Measurements from ENCODE around the gene PLGLB1. TPM values are rescaled to one million over a fixed set of nuclear protein-coding genes. Genes with fewer than 3 reads are reported as not detected.
"Not testable (repeated sequence)": the region's sequence is repeated elsewhere in the genome, so short reads cannot be mapped to it uniquely, and the experiment has no call there.

PLGLB1 gene
- polyA plus RNA-seq, result 8.2 TPM
- long read RNA-seq, donor 1, result 0 reads
- long read RNA-seq, donor 2, result 0 reads
- long read RNA-seq, donor 3, result 0 reads
- long read RNA-seq, donor 4, result 0 reads
- long read RNA-seq, donor 5, result 0 reads
- long read RNA-seq, donor 6, result 0 reads
- long read RNA-seq, donor 7, partial matches to known transcripts, result 0 of 1 reads
- long read RNA-seq, donor 7, other reads (novel, unspliced or antisense), result 0 of 1 reads
- long read RNA-seq, donor 8, partial matches to known transcripts, result 7 of 7 reads
- long read RNA-seq, donor 8, other reads (novel, unspliced or antisense), result 0 of 7 reads
- long read RNA-seq, donor 9, partial matches to known transcripts, result 0 of 2 reads
- long read RNA-seq, donor 9, other reads (novel, unspliced or antisense), result 0 of 2 reads
- long read RNA-seq, donor 10, result 0 reads
- long read RNA-seq, donor 11, result 0 reads

DNA sequence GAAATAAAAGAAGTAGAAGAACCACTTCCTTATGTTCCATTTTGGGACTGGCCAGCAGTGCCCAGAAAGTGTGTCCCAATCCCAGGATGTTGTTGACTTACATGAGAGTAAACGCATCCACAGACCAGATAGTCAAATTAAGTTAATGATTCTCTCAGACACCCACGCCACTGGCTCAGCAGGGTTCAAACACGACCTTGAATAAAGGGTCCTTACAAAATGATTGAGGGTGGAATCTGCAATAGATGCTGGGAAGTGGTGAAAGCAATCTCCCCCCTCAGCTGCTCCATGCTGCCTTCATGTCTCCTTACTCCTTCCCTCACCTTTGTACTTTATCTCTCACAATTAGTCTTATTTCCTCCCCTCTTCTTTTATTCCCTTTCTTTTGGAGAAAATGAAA, at the start of gene PLGLB1:
Gene PLGLB1, minus strand, starts transcription at position 101 of the 400 bp plus-strand sequence. Its CDS starts 61 bp downstream, at position 40.
- H3K27me3 ChIP-seq (ENCODE audit: control insufficient read depth, insufficient read depth, low read length); H3K27ac ChIP-seq (ENCODE audit: low read length); DNase-seq; H3K36me3 ChIP-seq (ENCODE audit: control insufficient read depth, insufficient read depth, low read length); H3K4me3 ChIP-seq (ENCODE audit: low read length); H3K4me1 ChIP-seq (ENCODE audit: control insufficient read depth, insufficient read depth, low read length); H3K9me3 ChIP-seq (ENCODE audit: control insufficient read depth, low read depth, low read length): not testable (repeated sequence)
- WGBS (ENCODE audit: insufficient coverage, low lambda C conversion rate), result no CpG with 5 or more reads among the region's 3 CpGs

DNA sequence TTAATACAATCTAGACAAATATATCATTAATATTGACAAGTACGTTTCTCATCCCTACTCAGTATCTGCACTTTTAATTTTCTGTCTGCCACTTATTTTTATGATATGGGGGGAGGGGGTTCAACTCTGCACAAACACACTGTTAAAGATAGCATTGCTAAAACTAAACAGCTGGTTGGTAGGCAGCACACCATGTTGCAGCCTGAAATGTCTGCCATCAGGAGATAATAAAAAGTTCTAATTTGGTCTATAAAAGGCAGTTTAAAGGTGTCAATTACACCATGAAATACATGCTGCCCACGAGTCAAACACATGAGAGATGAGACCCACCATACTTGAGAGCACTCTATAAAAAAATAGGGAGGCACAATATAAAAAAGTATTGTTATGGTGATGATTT, 42.7 kb upstream of the PLGLB1 start:
- DNase-seq; H3K9me3 ChIP-seq (ENCODE audit: control insufficient read depth, low read depth, low read length); H3K27me3 ChIP-seq (ENCODE audit: control insufficient read depth, insufficient read depth, low read length); H3K27ac ChIP-seq (ENCODE audit: low read length); H3K4me1 ChIP-seq (ENCODE audit: control insufficient read depth, insufficient read depth, low read length); H3K36me3 ChIP-seq (ENCODE audit: control insufficient read depth, insufficient read depth, low read length); H3K4me3 ChIP-seq (ENCODE audit: low read length): not testable (repeated sequence)
- no CpG with 5 or more reads among the region's 2 CpGs for WGBS (ENCODE audit: insufficient coverage, low lambda C conversion rate)

- peak in 1 of 2 donors; percentile 8 for DNase-seq
- not testable (repeated sequence) for H3K36me3 ChIP-seq (ENCODE audit: control insufficient read depth, insufficient read depth, low read length); H3K27ac ChIP-seq (ENCODE audit: low read length); H3K9me3 ChIP-seq (ENCODE audit: control insufficient read depth, low read depth, low read length); H3K27me3 ChIP-seq (ENCODE audit: control insufficient read depth, insufficient read depth, low read length); H3K4me1 ChIP-seq (ENCODE audit: control insufficient read depth, insufficient read depth, low read length); H3K4me3 ChIP-seq (ENCODE audit: low read length)
- no CpG with 5 or more reads among the region's 2 CpGs for WGBS (ENCODE audit: insufficient coverage, low lambda C conversion rate)
These were observed 41.8 kb upstream of the PLGLB1 start for GRCh38 chr2:87063431-87063830.

DNA sequence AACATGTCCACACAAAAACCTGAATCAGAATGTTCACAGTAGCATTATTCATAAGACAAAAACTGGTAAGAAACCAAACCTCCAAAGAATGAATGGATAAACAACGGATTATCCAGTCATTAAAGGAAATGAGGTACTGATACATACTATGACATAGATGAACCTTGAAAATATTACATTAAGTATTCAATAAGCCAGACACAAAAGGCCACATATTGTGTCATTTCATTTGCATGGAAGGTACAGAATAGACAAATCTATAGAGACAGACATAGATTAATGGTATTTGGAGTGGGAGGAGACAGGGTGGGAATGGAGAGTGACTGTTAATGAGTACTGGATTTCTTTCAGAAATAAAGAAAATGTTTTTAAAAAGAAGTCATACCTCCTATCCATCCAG, 39.9 kb upstream of the PLGLB1 start:
- WGBS (ENCODE audit: insufficient coverage, low lambda C conversion rate), result no CpG with 5 or more reads among the region's 1 CpG
- not testable (repeated sequence) for H3K27me3 ChIP-seq (ENCODE audit: control insufficient read depth, insufficient read depth, low read length); H3K36me3 ChIP-seq (ENCODE audit: control insufficient read depth, insufficient read depth, low read length); H3K9me3 ChIP-seq (ENCODE audit: control insufficient read depth, low read depth, low read length); DNase-seq; H3K4me3 ChIP-seq (ENCODE audit: low read length); H3K4me1 ChIP-seq (ENCODE audit: control insufficient read depth, insufficient read depth, low read length); H3K27ac ChIP-seq (ENCODE audit: low read length)

DNA sequence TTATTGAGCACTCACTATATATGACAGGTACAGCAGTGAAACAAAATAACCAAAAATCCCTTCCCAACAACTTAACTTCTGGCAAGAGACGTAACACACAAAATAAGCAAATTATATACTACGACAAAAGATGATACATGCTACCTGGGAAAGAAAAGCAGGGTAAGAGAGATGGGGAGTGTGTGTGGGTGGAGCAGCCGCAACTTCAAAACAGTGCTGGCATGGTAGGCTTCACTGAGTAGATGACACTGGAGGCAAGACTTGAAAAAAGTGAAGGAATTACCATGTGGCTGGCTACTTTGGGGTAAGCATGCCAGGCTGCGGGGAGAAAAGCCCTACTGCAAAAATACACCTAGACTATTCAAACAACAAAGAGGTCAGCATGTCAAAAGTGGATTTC, 36.0 kb upstream of the PLGLB1 start:
- no CpG with 5 or more reads among the region's 4 CpGs for WGBS (ENCODE audit: insufficient coverage, low lambda C conversion rate)
- H3K4me3 ChIP-seq (ENCODE audit: low read length); H3K4me1 ChIP-seq (ENCODE audit: control insufficient read depth, insufficient read depth, low read length); H3K36me3 ChIP-seq (ENCODE audit: control insufficient read depth, insufficient read depth, low read length); H3K27me3 ChIP-seq (ENCODE audit: control insufficient read depth, insufficient read depth, low read length); H3K27ac ChIP-seq (ENCODE audit: low read length); H3K9me3 ChIP-seq (ENCODE audit: control insufficient read depth, low read depth, low read length); DNase-seq: not testable (repeated sequence)

DNA sequence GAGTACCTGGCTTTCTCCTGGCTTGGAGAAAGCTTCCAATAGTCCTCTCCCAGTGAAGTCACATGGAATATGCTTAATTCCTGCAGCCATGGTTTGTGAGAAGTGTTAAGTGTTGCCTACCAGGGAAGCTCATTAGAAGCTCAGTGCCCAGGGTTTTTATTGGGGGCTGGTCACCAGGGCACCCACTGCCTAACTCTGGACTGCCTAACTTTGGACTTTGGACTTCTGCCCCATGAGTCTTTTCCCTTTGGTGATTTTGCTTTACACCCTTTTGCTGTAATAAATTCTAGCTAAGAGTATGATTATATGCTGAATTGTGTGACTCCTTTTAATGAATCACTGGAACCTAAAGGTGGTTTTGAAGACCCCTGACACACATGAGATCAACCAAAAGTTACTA, 35.2 kb upstream of the PLGLB1 start:
- H3K27ac ChIP-seq (ENCODE audit: low read length); H3K4me1 ChIP-seq (ENCODE audit: control insufficient read depth, insufficient read depth, low read length); H3K36me3 ChIP-seq (ENCODE audit: control insufficient read depth, insufficient read depth, low read length); DNase-seq; H3K9me3 ChIP-seq (ENCODE audit: control insufficient read depth, low read depth, low read length); H3K4me3 ChIP-seq (ENCODE audit: low read length); H3K27me3 ChIP-seq (ENCODE audit: control insufficient read depth, insufficient read depth, low read length): not testable (repeated sequence)

DNA sequence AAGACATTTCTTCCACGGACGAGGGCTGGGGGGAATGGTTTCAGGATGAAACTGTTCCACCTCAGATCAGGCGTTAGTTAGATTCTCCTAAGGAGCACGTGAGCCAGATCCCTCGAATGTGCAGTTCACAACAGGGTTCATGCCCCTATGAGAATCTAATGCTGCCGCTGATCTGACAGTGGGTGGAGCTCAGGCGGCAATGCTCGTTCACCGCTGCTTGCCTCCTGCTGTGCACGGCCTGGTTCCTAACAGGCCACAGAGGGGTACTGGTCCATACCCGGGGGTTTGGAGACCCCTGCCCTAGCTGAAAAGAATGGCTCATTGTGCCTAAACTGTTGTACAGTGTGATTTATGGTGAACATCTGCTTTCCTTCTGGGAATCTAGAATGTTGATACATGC, 34.8 kb upstream of the PLGLB1 start:
- not testable (repeated sequence) for DNase-seq; H3K4me1 ChIP-seq (ENCODE audit: control insufficient read depth, insufficient read depth, low read length); H3K27ac ChIP-seq (ENCODE audit: low read length); H3K4me3 ChIP-seq (ENCODE audit: low read length); H3K36me3 ChIP-seq (ENCODE audit: control insufficient read depth, insufficient read depth, low read length); H3K27me3 ChIP-seq (ENCODE audit: control insufficient read depth, insufficient read depth, low read length); H3K9me3 ChIP-seq (ENCODE audit: control insufficient read depth, low read depth, low read length)
- no CpG with 5 or more reads among the region's 11 CpGs for WGBS (ENCODE audit: insufficient coverage, low lambda C conversion rate)

DNA sequence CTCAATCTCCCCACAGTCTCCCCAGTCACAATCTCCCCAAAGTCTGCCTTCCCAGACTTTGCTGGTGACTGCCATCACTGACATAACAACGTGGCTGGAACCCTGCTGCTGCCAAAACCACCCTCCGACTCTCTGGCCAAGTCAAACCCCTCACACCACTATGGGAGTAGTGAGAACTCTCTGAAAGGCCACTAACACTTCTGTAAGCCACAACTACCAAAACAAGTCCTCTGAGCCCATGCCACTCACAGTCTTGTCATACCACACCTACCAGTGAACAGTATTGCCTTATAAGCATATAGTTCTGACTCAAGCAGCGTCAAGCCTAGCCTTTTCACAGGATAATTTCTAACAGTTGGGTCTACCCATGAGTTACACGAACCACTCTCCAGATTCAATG, 32.7 kb upstream of the PLGLB1 start:
- no CpG with 5 or more reads among the region's 4 CpGs for WGBS (ENCODE audit: insufficient coverage, low lambda C conversion rate)
- H3K36me3 ChIP-seq (ENCODE audit: control insufficient read depth, insufficient read depth, low read length); H3K27ac ChIP-seq (ENCODE audit: low read length); H3K4me3 ChIP-seq (ENCODE audit: low read length); H3K9me3 ChIP-seq (ENCODE audit: control insufficient read depth, low read depth, low read length); H3K27me3 ChIP-seq (ENCODE audit: control insufficient read depth, insufficient read depth, low read length); DNase-seq; H3K4me1 ChIP-seq (ENCODE audit: control insufficient read depth, insufficient read depth, low read length): not testable (repeated sequence)

- DNase-seq; H3K9me3 ChIP-seq (ENCODE audit: control insufficient read depth, low read depth, low read length); H3K27ac ChIP-seq (ENCODE audit: low read length); H3K4me1 ChIP-seq (ENCODE audit: control insufficient read depth, insufficient read depth, low read length); H3K4me3 ChIP-seq (ENCODE audit: low read length); H3K36me3 ChIP-seq (ENCODE audit: control insufficient read depth, insufficient read depth, low read length); H3K27me3 ChIP-seq (ENCODE audit: control insufficient read depth, insufficient read depth, low read length): not testable (repeated sequence)
- WGBS (ENCODE audit: insufficient coverage, low lambda C conversion rate), result no CpG with 5 or more reads among the region's 7 CpGs
These were observed 19.8 kb upstream of the PLGLB1 start for GRCh38 chr2:87041321-87041978.

GRCh38 chr2:87028607-87029006, 7.0 kb upstream of the PLGLB1 start:
- not testable (repeated sequence) for DNase-seq; H3K27ac ChIP-seq (ENCODE audit: low read length); H3K4me1 ChIP-seq (ENCODE audit: control insufficient read depth, insufficient read depth, low read length); H3K4me3 ChIP-seq (ENCODE audit: low read length); H3K27me3 ChIP-seq (ENCODE audit: control insufficient read depth, insufficient read depth, low read length); H3K36me3 ChIP-seq (ENCODE audit: control insufficient read depth, insufficient read depth, low read length); H3K9me3 ChIP-seq (ENCODE audit: control insufficient read depth, low read depth, low read length)

- not testable (repeated sequence) for H3K27me3 ChIP-seq (ENCODE audit: control insufficient read depth, insufficient read depth, low read length); H3K9me3 ChIP-seq (ENCODE audit: control insufficient read depth, low read depth, low read length); H3K27ac ChIP-seq (ENCODE audit: low read length); H3K4me3 ChIP-seq (ENCODE audit: low read length); DNase-seq; H3K36me3 ChIP-seq (ENCODE audit: control insufficient read depth, insufficient read depth, low read length); H3K4me1 ChIP-seq (ENCODE audit: control insufficient read depth, insufficient read depth, low read length)
- no CpG with 5 or more reads among the region's 1 CpG for WGBS (ENCODE audit: insufficient coverage, low lambda C conversion rate)
These were observed 5.2 kb upstream of the PLGLB1 start for GRCh38 chr2:87026816-87027215.
